ENCODE data around the gene ABCA2. TPM values are rescaled to one million over a fixed set of nuclear protein-coding genes. Genes with fewer than 3 reads are reported as not detected.

ABCA2 gene
- total and polyA plus RNA-seq, 4 donors = 13.4 to 39.0 (median 16.5) TPM

DNA sequence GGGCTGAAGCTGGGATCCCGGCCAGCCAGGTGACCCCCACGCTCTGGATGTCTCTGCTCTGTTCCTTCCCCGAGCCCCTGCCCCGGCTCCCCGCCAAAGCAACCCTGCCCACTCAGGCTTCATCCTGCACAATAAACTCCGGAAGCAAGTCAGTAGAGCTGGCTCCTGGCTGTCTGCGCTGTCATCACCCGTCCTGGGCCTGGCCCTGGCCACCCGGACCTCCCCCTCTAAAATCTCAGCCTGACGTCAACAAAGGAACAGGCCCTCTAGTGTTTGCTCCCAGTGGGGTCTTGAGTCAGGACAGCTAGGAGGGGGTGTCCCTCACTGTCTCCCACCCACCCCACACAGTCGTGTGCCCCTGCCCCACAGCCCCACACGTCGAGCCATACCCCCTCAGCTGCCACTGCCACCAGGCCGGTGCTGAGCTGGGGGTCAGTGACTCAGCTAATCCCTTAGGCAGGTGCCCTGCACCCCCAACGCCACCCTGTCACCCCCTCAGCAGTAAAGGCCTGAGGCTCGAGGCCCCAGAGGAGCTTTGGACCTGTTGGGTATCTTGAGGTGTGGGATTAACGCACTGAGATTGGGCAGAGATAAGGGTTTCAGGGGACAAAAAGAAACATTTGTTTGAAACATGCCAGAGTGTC is 46.3 kb downstream of the ABCA2 start:
- Histone ChIP-seq H3K27me3 (ENCODE audit: control insufficient read depth in 3 of 3, insufficient read depth in 3 of 3, low read length in 2 of 3) (peaks cover 5 to 27% (median 11%) of the 10 kb centered on the region in 3 donors), H3K4me3 (no peak overlapping the region), H3K9me3 (ENCODE audit: control insufficient read depth in 4 of 4, insufficient read depth in 3 of 4, low read length in 3 of 4) (peaks cover 0 to 5% (median 0%) of the 10 kb centered on the region in 4 donors), H3K36me3 (ENCODE audit: control insufficient read depth in 4 of 4, insufficient read depth in 4 of 4, low read length in 4 of 4) (no peaks in the 10 kb centered on the region), H3K9ac (ENCODE audit: insufficient read depth in 1 of 2, low read length in 2 of 2) (no peak overlapping the region), H3K4me1 (ENCODE audit: control insufficient read depth in 5 of 5, insufficient read depth in 5 of 5, low read length in 5 of 5) (peaks cover 0 to 21% (median 11%) of the 10 kb centered on the region in 5 donors), H3K27ac (ENCODE audit: low read depth in 1 of 2, low read length in 1 of 2) (peak overlapping the region; percentile 49 to 83)
- 57 to 62% methylated on average over 17 of the region's 17 CpGs for WGBS, 2 donors
- DNase-seq (peak; percentile 34 to 59 (median 49)), ATAC-seq (ENCODE audit: insufficient read depth, low FRiP score) (no peak)
- TF ChIP-seq, protein P1, sequence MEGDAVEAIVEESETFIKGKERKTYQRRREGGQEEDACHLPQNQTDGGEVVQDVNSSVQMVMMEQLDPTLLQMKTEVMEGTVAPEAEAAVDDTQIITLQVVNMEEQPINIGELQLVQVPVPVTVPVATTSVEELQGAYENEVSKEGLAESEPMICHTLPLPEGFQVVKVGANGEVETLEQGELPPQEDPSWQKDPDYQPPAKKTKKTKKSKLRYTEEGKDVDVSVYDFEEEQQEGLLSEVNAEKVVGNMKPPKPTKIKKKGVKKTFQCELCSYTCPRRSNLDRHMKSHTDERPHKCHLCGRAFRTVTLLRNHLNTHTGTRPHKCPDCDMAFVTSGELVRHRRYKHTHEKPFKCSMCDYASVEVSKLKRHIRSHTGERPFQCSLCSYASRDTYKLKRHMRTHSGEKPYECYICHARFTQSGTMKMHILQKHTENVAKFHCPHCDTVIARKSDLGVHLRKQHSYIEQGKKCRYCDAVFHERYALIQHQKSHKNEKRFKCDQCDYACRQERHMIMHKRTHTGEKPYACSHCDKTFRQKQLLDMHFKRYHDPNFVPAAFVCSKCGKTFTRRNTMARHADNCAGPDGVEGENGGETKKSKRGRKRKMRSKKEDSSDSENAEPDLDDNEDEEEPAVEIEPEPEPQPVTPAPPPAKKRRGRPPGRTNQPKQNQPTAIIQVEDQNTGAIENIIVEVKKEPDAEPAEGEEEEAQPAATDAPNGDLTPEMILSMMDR (IDR thresholded peaks at IDR 0.05; ENCODE audit: control extremely low read depth, extremely low read depth) = no peak

DNA sequence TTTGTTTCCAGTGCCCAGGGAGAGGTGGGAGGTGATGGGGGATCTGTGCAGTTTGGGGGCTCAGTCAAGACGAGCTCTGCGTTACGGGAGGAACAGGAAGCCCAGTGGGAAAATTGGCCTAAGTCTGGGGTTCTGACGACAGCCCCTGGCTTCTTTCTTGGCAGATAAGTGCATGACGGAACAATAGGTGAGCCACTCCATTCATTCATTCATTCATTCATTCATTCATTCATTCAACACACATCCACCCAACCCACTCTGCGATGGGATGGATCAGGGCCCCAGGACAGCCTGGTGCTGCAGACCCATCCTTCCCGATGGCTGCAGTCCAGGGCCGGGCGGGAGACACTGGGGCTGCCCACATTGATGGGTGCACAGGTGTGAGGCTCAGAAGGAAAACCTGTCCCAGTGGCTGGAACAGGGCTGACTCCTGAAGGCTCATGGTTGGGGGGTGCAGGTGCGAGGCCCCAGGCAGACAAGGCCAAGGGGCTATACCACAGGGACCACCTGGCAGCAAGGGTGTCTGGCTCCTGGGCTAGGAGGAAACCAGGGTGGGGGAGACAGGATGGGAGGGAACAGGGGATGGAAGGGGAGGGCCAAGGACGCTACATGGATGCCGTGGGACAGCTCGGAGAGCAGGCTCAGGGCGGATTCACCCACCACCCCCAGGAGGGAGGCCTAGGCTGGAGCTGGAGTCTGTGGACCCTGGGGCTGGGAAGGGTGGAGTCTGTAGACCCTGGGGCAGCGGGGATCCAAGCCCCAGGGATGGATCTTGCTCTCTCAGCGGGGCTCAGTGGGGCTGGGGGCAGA is 47.2 kb downstream of the ABCA2 start:
- ATAC-seq (ENCODE audit: insufficient read depth, low FRiP score) = no peak
- Histone ChIP-seq H3K9ac (ENCODE audit: insufficient read depth in 1 of 2, low read length in 2 of 2) (no peak overlapping the region), H3K27ac (ENCODE audit: low read depth in 1 of 2, low read length in 1 of 2) (peak overlapping the region; percentile 49 to 83), H3K4me3 (no peak overlapping the region), H3K27me3 (ENCODE audit: control insufficient read depth in 3 of 3, insufficient read depth in 3 of 3, low read length in 2 of 3) (peaks cover 5 to 22% (median 9%) of the 10 kb centered on the region in 3 donors), H3K9me3 (ENCODE audit: control insufficient read depth in 4 of 4, insufficient read depth in 3 of 4, low read length in 3 of 4) (peaks cover 0 to 5% (median 0%) of the 10 kb centered on the region in 4 donors), H3K36me3 (ENCODE audit: control insufficient read depth in 4 of 4, insufficient read depth in 4 of 4, low read length in 4 of 4) (no peaks in the 10 kb centered on the region), H3K4me1 (ENCODE audit: control insufficient read depth in 5 of 5, insufficient read depth in 5 of 5, low read length in 5 of 5) (peaks cover 0 to 24% (median 11%) of the 10 kb centered on the region in 5 donors)
- 83 to 89% methylated on average over 16 of the region's 16 CpGs for WGBS, 2 donors
- no peak for DNase-seq
- TF ChIP-seq, protein P1 (IDR thresholded peaks at IDR 0.05; ENCODE audit: control extremely low read depth, extremely low read depth) = no peak

DNA sequence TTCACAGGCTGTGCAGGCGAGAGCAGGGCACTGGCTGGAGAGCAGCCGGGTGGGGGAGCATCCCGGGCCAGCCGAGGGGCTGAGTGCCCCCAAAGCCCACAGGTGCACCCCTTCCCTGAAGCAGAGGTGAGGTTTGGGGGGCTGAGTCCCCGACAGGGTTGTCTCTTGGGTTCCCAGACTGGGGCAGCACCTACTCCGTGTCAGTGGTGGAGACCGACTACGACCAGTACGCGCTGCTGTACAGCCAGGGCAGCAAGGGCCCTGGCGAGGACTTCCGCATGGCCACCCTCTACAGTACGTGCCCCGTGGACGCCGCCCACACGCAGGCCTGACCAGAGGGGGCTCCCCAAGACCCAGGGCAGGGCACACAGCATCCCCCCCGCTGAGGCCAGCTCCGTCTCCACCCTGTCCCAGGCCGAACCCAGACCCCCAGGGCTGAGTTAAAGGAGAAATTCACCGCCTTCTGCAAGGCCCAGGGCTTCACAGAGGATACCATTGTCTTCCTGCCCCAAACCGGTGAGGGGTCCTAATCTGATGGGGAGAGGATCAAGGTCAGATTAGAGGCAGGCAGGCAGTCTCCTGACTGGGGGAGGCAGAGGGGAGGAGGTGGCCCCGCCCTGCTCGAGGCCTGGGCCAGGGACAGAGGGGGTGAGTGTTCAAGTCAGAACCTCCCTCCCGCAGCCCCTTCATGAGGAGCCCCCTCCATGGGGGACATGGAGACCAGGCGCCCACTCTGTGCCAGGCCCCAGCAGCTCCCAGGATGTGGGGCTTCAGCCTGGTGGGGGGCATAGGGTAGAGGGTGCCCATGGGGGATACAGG is 48.1 kb downstream of the ABCA2 start:
- peaks cover 0 to 5% (median 0%) of the 10 kb centered on the region in 4 donors for H3K9me3 ChIP-seq (ENCODE audit: control insufficient read depth in 4 of 4, insufficient read depth in 3 of 4, low read length in 3 of 4)
- DNase-seq (no peak), ATAC-seq (ENCODE audit: insufficient read depth, low FRiP score) (no peak)
- H3K4me1 ChIP-seq (ENCODE audit: control insufficient read depth in 5 of 5, insufficient read depth in 5 of 5, low read length in 5 of 5) = peaks cover 0 to 27% (median 11%) of the 10 kb centered on the region in 5 donors
- TF ChIP-seq, protein P1 (IDR thresholded peaks at IDR 0.05; ENCODE audit: control extremely low read depth, extremely low read depth) = no peak
- WGBS, 2 donors = 89 to 91% methylated on average over 26 of the region's 26 CpGs
- H3K27me3 ChIP-seq (ENCODE audit: control insufficient read depth in 3 of 3, insufficient read depth in 3 of 3, low read length in 2 of 3) = peaks cover 5 to 16% (median 9%) of the 10 kb centered on the region in 3 donors
- H3K27ac ChIP-seq (ENCODE audit: low read depth in 1 of 2, low read length in 1 of 2) = peak overlapping the region in 1 of 2 donors; percentile 58
- H3K36me3 ChIP-seq (ENCODE audit: control insufficient read depth in 4 of 4, insufficient read depth in 4 of 4, low read length in 4 of 4) = no peaks in the 10 kb centered on the region
- H3K4me3 ChIP-seq = no peak overlapping the region
- no peak overlapping the region for H3K9ac ChIP-seq (ENCODE audit: insufficient read depth in 1 of 2, low read length in 2 of 2)
